HG03575 (cell line): Measurements from ENCODE around the gene LAG3.

Source experiments
- ATAC-seq: cut with Tn5 transposase; IDR thresholded peaks from one replicate; pipeline ENCODE4 v1.9.1; 2021; ENCODE audit not compliant: unreplicated experiment, insufficient number of reproducible peaks, low FRiP score; ENCODE audit errors: extremely low read depth

Gene LAG3

GRCh38 chr12:6752167-6752920 is 20.0 kb upstream of the LAG3 start:
- ATAC-seq: no peak

DNA sequence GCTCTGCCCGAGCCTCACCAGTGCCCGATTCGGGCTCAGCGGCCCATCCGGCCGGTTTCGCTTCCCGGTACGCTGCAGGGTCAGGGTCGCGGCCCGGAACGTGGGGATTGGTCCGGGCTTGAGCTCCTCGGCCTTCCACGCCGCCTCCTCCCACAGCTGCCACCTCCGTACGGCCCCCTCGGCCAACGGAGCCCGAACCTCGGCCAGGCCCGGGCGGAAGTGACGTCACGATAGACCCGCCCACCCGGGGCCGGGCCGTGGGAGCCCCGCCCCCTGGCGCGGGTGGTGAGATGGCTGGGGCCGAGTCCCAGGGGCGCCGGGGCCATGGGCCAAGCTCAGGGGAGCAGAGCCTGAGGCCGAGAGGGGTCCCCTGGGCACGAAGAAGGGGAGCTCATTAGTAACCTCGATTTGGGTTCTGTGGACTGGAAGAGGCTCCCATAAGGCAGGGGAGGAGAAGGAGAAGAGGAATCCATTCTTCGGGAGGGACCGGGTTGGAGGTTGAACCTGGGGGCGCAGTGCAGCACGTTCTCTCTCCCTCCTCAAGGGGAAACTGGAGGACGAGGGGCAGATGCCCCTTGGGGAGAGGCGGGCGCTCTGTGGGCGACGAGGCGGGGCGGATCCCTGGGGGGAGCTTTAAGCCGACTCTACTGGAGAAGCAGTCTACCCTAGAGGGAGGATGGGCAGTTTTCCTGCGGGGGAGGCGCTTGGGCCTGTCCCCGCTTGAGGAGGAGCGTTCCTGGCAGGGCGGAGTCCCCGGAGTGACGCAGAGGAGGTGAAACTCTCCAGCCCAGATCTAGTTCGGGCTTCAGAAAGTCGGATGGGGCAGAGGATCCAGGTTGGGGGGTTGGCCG is 19.2 kb upstream of the LAG3 start, which contains the start of gene MLF2:
Gene MLF2, minus strand, starts transcription at position 221 of the 851 bp plus-strand sequence. CDS start 807 bp downstream, outside the sequence.
- ATAC-seq: peak; percentile 61

DNA sequence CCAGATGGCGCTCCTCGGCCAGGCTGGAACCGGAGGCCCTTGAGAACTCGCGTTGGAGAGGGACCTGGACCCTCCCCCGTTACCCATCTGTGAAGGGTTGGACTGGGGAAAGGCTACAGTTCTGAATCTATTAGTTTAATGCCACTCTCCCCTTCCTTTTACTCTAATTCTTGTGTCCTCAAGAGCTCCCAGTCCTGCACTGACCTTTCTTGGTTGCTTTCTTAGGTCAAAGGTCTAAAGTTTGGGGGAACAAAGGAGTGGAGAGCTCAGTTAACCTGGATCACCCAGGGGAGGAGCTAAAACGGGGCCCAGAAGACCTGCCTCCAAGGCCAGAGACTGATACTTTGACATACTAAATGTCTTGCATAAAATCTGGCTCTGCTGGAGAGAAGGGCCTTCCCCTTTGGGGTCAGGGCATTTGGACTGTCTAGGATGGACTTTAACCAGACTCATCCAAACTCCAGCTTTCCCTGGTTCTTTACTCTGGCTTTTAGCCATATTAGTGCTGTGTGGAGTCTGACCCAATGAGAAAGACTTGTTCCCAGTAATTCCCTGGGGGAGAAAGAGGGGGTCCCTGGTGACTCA is 18.5 kb upstream of the LAG3 start:
- ATAC-seq: no peak

GRCh38 chr12:6754411-6754810 is 17.9 kb upstream of the LAG3 start:
- ATAC-seq: no peak

GRCh38 chr12:6757028-6757690 is 15.2 kb upstream of the LAG3 start:
- ATAC-seq: no peak

GRCh38 chr12:6758506-6759095 is 13.7 kb upstream of the LAG3 start:
- ATAC-seq: no peak

- ATAC-seq: no peak
Measured at GRCh38 chr12:6759741-6760140, 12.6 kb upstream of the LAG3 start.

DNA sequence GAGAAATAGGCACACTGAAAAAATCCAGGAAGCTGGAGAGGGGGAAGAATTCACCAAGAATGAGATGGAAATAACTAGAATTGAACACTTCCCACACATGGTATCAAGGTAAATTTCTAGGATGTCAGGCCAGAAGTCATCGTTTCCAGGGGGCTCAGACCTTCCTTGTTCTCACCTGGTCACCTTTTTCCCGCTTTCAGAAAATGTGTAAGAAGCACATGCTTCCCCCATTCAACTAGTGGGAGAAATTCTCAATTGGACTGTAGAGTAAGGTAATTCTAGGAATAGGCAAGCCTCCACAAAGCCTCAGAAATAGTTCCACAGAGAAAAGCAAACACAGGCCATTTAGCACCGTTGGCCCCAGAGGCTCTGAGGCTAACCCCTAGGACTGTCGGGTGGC is 8.9 kb upstream of the LAG3 start:
- no peak for ATAC-seq

DNA sequence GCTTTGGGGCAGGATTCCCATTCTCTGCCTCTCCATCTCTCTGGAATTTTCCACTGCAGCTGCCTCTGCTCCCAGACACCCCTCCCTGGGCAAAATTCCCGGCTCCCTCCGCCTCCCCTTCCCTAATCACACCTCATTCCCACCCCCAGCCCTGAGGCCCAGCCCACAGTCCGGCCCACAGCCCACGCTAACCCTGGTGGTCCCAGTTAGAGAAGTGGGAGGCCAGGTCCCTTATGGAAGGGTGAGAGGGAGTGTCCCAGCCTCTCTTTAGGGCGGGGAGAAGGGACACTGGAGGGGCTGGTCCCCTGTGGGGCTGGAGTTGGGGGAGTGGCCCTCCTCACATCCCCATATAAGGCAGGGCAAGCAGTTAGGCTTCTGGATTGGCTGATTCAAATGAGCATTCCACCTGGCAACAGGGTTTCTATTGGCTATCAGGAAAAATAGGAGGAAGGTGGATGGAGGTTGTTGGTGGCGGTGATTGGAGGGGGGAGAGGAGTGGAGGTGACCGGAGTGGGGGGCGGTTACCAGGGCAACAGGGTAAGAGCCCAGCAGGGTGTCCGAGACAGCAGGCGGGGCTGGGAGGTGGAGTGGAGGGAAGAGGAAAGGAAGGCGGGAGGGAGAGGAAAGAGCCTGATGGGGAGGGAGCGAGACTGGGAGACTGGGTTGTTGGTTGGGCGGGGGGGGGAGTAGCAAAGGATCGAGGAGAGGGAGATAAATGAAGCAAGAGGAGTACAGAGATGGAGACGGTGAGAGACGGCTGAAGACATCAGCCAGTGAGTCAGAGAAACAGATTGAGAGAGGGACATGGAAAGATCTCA is 8.1 kb upstream of the LAG3 start:
- peak; percentile 61 for ATAC-seq

DNA sequence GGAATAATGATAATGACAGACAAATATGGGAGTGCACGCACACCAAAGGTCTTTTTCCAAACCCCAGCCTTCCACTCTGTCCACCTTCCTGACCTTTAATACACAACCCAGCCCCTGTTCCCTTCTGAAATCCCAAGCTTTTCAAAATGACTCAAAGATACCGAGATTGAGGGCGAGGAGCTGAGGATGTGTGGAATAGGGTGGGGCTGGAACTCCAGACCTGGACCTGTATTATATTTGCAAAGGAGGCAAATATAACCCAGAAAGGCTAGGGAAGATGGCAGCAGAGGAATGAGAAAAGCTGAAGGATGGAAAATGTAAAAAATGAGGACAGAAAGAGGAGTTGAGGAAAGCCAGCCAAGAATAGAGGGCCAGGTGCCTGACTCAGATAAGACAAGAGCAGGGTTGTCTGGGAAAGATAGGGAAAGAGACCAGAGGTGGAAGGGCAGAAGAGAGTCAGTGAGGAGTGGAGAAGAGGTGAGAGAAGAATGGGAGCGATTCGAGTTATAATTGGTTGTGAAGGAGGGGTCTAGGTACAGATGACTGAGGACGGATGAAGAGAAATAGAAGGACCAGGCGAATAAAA is 7.2 kb upstream of the LAG3 start:
- ATAC-seq: no peak

GRCh38 chr12:6765634-6766581 is 6.4 kb upstream of the LAG3 start, which contains the start of gene PTMS:
PTMS (plus strand) TSS chr12:6766363; CDS start chr12:6766706, 343 bp downstream.
- no peak for ATAC-seq

DNA sequence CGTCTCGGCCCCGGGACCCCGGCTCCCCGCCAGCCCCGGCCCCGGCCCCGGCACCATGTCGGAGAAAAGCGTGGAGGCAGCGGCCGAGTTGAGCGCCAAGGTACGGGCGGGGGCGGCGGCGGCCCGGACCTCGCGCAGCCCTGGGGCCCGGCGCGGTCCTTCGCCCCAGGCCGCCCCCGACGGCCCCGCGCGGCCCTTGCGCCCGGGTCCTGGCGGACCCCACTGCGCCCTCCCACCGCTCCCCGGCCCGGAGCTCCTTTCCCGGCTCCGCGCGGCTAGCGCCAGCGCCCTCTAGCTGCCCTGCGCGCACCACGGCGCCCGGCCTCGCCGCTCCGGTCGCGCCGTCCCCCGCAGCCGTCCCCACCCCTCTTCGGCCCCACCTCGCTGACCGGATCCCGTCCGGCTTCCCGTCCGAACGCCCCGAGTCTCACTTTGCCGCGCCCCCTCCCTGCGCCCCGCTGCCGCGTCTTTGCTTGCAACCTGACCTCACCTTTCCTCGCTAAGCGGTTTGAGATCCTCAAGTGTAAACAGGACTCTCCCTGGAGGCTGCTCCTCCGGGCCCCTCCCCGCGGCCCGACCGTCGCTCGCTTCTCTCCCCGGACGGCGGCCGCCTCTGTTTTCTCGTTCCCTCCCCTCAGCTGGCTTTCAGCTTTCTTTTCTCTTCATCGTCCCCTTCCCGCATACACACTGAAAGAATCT is 5.5 kb upstream of the LAG3 start:
- ATAC-seq: no peak

DNA sequence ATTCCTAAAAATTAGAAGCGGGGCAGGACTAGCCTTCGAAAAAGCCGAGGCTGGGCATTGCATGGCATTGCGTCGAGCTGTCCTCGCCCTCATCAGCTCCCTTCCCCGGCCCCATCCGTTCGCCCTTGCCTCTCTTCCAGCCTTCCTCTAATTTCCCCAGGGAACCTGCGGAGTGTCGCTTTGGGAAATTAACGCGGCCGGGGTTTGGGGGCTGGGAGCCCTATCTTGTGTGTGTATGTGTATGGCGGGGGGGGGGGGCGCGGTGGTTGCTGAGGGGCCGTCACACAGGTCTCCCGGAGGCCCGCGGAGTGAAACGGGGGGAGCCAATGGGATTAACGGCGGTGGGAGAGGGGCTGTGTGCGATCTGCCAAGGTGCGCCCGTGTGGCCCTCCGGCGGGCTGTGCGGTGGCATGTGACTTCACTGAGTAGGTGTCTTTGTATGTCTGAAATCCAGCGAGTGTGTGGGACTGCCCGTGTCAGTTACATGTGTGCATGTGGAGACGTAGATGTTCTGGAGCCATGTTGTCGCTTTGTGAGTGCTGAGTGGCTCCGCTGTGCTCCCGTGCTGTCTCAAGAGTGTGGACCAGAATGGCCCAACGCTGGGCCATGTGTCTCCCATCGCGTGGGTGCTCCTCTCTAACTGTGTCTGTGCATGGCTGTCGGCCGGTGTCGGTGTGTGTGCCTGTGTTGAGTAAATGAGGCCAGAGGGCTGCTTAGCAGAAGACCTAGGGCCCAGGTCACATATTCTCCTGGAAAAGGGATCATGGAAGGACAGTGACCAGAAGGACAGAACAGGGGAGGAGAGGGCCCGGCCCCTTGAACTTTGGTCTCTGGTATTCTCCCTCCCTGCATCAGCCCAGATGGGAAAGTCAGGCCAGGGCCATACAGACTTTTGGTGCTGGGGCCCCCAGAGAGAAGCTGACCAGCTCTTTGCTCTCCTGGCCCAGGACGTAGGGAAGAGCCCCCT is 4.7 kb upstream of the LAG3 start:
- no peak for ATAC-seq

GRCh38 chr12:6768437-6768914 is 3.8 kb upstream of the LAG3 start:
- no peak for ATAC-seq

DNA sequence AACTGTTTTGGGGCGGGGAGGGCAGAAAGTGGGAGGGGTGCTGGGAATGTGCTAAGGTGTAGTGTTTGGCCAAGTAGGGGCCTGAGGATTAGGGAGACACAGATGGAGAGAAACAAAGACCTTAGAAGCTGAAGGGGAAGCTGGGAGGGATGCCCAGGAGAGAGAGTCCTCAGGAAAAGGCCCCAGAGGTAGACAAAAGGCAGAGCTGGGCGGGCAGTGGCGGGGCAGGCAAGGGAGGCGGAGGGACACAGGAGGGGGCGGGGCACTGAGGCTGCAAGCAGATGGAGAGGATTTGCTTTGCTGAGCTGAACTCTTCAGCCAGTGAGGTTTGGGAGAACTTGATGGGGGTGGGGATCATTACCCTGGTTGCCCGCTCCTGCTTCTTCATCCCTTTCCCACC is 3.3 kb upstream of the LAG3 start:
- ATAC-seq: no peak
